Neural cell (in vitro differentiated cells): ENCODE measurements around the gene ILDR2. TPM values are rescaled to one million over a fixed set of nuclear protein-coding genes. Genes with fewer than 3 reads are reported as not detected.

Source experiments
- H2AFZ ChIP-seq: fragments of 200-600, 300-800 bp; sonication (generic), shearing (Covaris generic); 2 replicates; pipeline ENCODE4 v1.6.0; 2014; ENCODE audit warnings: low read depth, mild to moderate bottlenecking, antibody characterized with exemption, low read length, moderate library complexity
- H3F3A ChIP-seq: fragments of 200-600 bp; shearing (Covaris generic); 2 replicates; pipeline ENCODE4 v1.6.1; 2016; ENCODE audit warnings: mild to moderate bottlenecking, moderate library complexity, mixed read lengths, antibody characterized with exemption, low read length; ENCODE audit not compliant: insufficient read depth, poor library complexity, severe bottlenecking
- H3K27ac ChIP-seq: fragments of 200-600, 300-800 bp; sonication (generic), shearing (Covaris generic); 2 replicates; pipeline ENCODE4 v1.5.1; 2014; ENCODE audit warnings: mild to moderate bottlenecking, low read length, moderate library complexity
- H3K27me3 ChIP-seq: fragments of 300-800, 200-600 bp; sonication (generic), shearing (Covaris generic); 2 replicates; pipeline ENCODE4 v1.6.0; 2014; ENCODE audit warnings: mild to moderate bottlenecking, low read depth, low read length, moderate library complexity; ENCODE audit not compliant: insufficient read depth
- H3K36me3 ChIP-seq: fragments of 300-800, 200-600 bp; sonication (generic), shearing (Covaris generic); 2 replicates; pipeline ENCODE4 v1.5.1; 2014; ENCODE audit warnings: mild to moderate bottlenecking, antibody characterized with exemption, low read length, moderate library complexity; ENCODE audit not compliant: insufficient read depth
- H3K4me2 ChIP-seq: fragments of 300-800, 200-600 bp; sonication (generic), shearing (Covaris generic); 2 replicates; pipeline ENCODE4 v1.6.0; 2014; ENCODE audit warnings: mild to moderate bottlenecking, low read length
- H3K4me3 ChIP-seq: fragments of 300-800, 200-600 bp; sonication (generic), shearing (Covaris generic); 2 replicates; pipeline ENCODE4 v1.5.1; 2014; ENCODE audit warnings: mild to moderate bottlenecking, low read length, moderate library complexity
- H3K79me2 ChIP-seq: fragments of 200-600 bp; shearing (Covaris generic); replicated peaks from 2 replicates; pipeline ENCODE4 v1.6.0; 2014; ENCODE audit warnings: mild to moderate bottlenecking, low read length, moderate library complexity; ENCODE audit not compliant: insufficient read depth
- H3K9ac ChIP-seq: fragments of 300-800, 200-600 bp; sonication (generic), shearing (Covaris generic); 2 replicates; pipeline ENCODE4 v1.6.1; 2016; ENCODE audit warnings: mild to moderate bottlenecking, low read length, mixed read lengths
- H3K9me2 ChIP-seq: fragments of 200-600 bp; shearing (Covaris generic); 2 replicates; pipeline ENCODE4 v1.6.1; 2016; ENCODE audit warnings: mild to moderate bottlenecking, low read length, mixed read lengths; ENCODE audit not compliant: insufficient read depth
- H3K9me3 ChIP-seq: fragments of 200-600, 300-800 bp; sonication (generic), shearing (Covaris generic); 2 replicates; pipeline ENCODE4 v1.6.1; 2016; ENCODE audit warnings: mild to moderate bottlenecking, mixed run types, low read length, moderate library complexity, mixed read lengths
- H4K20me1 ChIP-seq: fragments of 200-600 bp; shearing (Covaris generic); 2 replicates; pipeline ENCODE4 v1.6.1; 2016; ENCODE audit warnings: mild to moderate bottlenecking, mixed run types; ENCODE audit not compliant: insufficient read depth
- CTCF ChIP-seq: fragments of 450-650 bp; IDR thresholded peaks from 2 replicates; pipeline ENCODE4 v1.5.1; 2014; ENCODE audit warnings: antibody characterized with exemption, mild to moderate bottlenecking, moderate library complexity; ENCODE audit not compliant: poor library complexity, severe bottlenecking
- EP300 ChIP-seq: fragments of 450-650 bp; conservative IDR thresholded peaks from 2 replicates; pipeline ENCODE4 v1.6.1; 2014; ENCODE audit warnings: antibody characterized with exemption, mild to moderate bottlenecking, moderate library complexity; ENCODE audit not compliant: poor library complexity, severe bottlenecking
- EZH2 ChIP-seq: fragments of 200-600, 300-800 bp; shearing (Covaris generic), sonication (generic); IDR thresholded peaks from 2 replicates; pipeline ENCODE4 v1.6.1; 2014; ENCODE audit warnings: antibody characterized with exemption, low read length, borderline replicate concordance, mild to moderate bottlenecking; ENCODE audit not compliant: insufficient read depth, poor library complexity, severe bottlenecking
- MXI1 ChIP-seq: fragments of 450-650 bp; conservative IDR thresholded peaks from 2 replicates; pipeline ENCODE4 v1.6.1; 2014; ENCODE audit warnings: antibody characterized with exemption, mild to moderate bottlenecking; ENCODE audit not compliant: poor library complexity, severe bottlenecking
- POLR2AphosphoS5 ChIP-seq: IDR thresholded peaks from 2 replicates; pipeline ENCODE4 v1.6.1; 2012
- RAD21 ChIP-seq: fragments of 450-650 bp; conservative IDR thresholded peaks from 2 replicates; pipeline ENCODE4 v1.6.1; 2014; ENCODE audit warnings: antibody characterized with exemption, mild to moderate bottlenecking, moderate library complexity
- REST ChIP-seq: IDR thresholded peaks from 2 replicates; pipeline ENCODE4 v1.6.1; 2012; ENCODE audit warnings: borderline replicate concordance
- SMC3 ChIP-seq: fragments of 450-650 bp; conservative IDR thresholded peaks from 2 replicates; pipeline ENCODE4 v1.6.1; 2014; ENCODE audit warnings: antibody characterized with exemption, mild to moderate bottlenecking, moderate library complexity; ENCODE audit not compliant: poor library complexity
- TAF1 ChIP-seq: IDR thresholded peaks from 2 replicates; pipeline ENCODE4 v1.6.1; 2012; ENCODE audit warnings: low read depth
- polyA plus RNA-seq: library from polyadenylated mRNA; depleted of rRNA; stranded (reverse); fragments of >200 nt; gene quantifications from 2 replicates; pipeline ENCODE4 v1.2.3, GENCODE V29; 2014

The ILDR2 gene
- polyA plus RNA-seq, 1 donor from 2014 or later: 6.8 TPM

DNA sequence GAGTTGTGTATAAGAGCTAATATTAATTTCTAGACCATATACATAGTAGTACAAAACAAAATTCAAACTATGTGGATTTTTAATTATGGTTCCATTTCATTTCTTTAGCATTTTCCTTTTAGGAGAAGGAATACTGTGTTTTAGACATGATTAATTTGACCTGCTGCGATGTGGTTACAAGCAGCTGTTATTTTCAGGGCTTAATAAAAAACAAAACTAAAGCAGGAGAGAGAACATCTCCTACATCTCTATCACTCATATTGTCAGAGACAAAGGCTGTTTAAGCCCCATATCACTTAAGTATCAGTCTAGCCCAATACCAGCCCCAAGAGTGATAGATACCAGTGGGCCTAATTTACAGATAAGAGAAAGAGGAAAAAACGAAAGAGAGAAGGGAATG lies 47.6 kb downstream of the ILDR2 start:
- no peaks in the 10 kb centered on the region for H3F3A ChIP-seq
- no peak for TF ChIP-seq RAD21
- no peak for TF ChIP-seq TAF1
- TF ChIP-seq EZH2: no peak
- no peak for TF ChIP-seq REST
- no peak for TF ChIP-seq EP300
- TF ChIP-seq MXI1: no peak
- TF ChIP-seq CTCF: no peak
- TF ChIP-seq SMC3: no peak
- TF ChIP-seq POLR2AphosphoS5: no peak

DNA sequence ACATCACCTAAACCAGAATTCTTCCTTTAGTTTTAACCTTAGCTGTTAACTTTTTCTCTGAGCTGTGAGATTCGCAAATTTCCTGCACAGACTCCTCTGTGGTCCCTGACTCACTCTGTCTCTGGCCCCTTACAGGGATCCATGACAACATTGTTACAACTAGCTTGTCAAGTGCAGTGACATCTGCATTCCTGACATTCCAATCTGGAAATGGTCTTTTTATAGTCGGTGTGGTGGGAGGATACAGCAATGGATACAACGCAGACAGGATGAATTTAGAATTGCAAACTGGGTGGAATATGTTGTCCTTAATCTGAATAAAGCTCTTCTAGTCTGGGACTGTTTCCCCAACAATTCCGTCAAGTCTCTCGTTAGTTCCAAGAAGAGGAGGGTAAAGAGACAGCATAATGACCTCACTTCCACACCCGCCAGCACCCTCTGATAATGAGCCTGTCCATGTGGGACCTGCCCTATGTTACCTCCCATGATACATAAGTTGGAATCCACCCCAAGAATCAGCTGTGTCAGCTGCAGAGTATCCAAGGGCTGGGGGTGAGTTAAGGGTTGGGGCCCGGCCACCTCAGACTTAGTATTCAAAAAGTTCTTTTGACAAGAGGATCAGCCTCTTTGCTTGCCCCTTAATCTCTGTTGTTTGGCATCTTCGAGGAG lies 49.4 kb downstream of the ILDR2 start:
- no peaks in the 10 kb centered on the region for H3K79me2 ChIP-seq
- no peaks in the 10 kb centered on the region for H4K20me1 ChIP-seq
- no peak overlapping the region for H3K9ac ChIP-seq
- H3F3A ChIP-seq: no peaks in the 10 kb centered on the region
- no peak overlapping the region for H3K4me2 ChIP-seq
- H3K27me3 ChIP-seq: no peaks in the 10 kb centered on the region
- no peaks in the 10 kb centered on the region for H3K9me2 ChIP-seq
- H3K27ac ChIP-seq: no peak overlapping the region
- no peaks in the 10 kb centered on the region for H3K36me3 ChIP-seq
- no peaks in the 10 kb centered on the region for H3K9me3 ChIP-seq
- TF ChIP-seq REST: no peak
- TF ChIP-seq EP300: no peak
- TF ChIP-seq SMC3: no peak
- no peak for TF ChIP-seq TAF1
- TF ChIP-seq EZH2: no peak
- no peak for TF ChIP-seq POLR2AphosphoS5
- TF ChIP-seq RAD21: no peak
- no peak for TF ChIP-seq CTCF
- no peak for TF ChIP-seq MXI1
- no peak overlapping the region for H3K4me3 ChIP-seq
- H2AFZ ChIP-seq: no peak overlapping the region

More for the DNA sequence above, 47.6 kb downstream of the ILDR2 start:
- H3K9me2 ChIP-seq: no peaks in the 10 kb centered on the region
- H3K79me2 ChIP-seq: no peaks in the 10 kb centered on the region
- H3K4me2 ChIP-seq: no peak overlapping the region
- no peaks in the 10 kb centered on the region for H3K36me3 ChIP-seq
- H2AFZ ChIP-seq: no peak overlapping the region
- H3K27me3 ChIP-seq: no peaks in the 10 kb centered on the region
- no peak overlapping the region for H3K27ac ChIP-seq
- H3K4me3 ChIP-seq: no peak overlapping the region
- no peaks in the 10 kb centered on the region for H3K9me3 ChIP-seq
- no peak overlapping the region for H3K9ac ChIP-seq
- H4K20me1 ChIP-seq: no peaks in the 10 kb centered on the region
